CD4-positive, alpha-beta T cell treated with Interleukin-6 for 4 hours (primary cell): Measurements from ENCODE around the gene STIM1.
A peak's percentile ranks its signal among the peaks of the same experiment; 100 is the strongest.

Source experiments
- DNase-seq: peaks from one replicate; pipeline ENCODE4 v3.0.0-alpha.2; 2020; ENCODE audit warnings: mixed read lengths

STIM1 gene

GRCh38 chr11:3831378-3832239 lies 23.9 kb upstream of the STIM1 start:
- DNase-seq: no peak

- DNase-seq: no peak
Measured at GRCh38 chr11:3832816-3833215, 22.6 kb upstream of the STIM1 start.

- no peak for DNase-seq
Measured at GRCh38 chr11:3833449-3833848, 22.0 kb upstream of the STIM1 start.

- DNase-seq: no peak
Measured at GRCh38 chr11:3834349-3834663, 21.2 kb upstream of the STIM1 start.

- peak; percentile 32 for DNase-seq
Measured at GRCh38 chr11:3834664-3835461, 20.6 kb upstream of the STIM1 start.

GRCh38 chr11:3835751-3836150 lies 19.7 kb upstream of the STIM1 start:
- DNase-seq: no peak

GRCh38 chr11:3836903-3837302 lies 18.6 kb upstream of the STIM1 start:
- DNase-seq: peak; percentile 76

- DNase-seq: no peak
Measured at GRCh38 chr11:3837793-3838192, 17.7 kb upstream of the STIM1 start.

GRCh38 chr11:3838504-3838903 lies 17.0 kb upstream of the STIM1 start:
- no peak for DNase-seq

- DNase-seq: peak; percentile 42
Measured at GRCh38 chr11:3840004-3840869, 15.2 kb upstream of the STIM1 start.

- peak; percentile 73 for DNase-seq
Measured at GRCh38 chr11:3840870-3841425, 14.5 kb upstream of the STIM1 start, which contains the start of gene RHOG. Gene RHOG, minus strand, starts transcription at chr11:3840959. Its CDS starts 12,821 bp downstream, at chr11:3828138.

- DNase-seq: peak; percentile 94
Measured at GRCh38 chr11:3841426-3842350, 13.8 kb upstream of the STIM1 start.

GRCh38 chr11:3843326-3843725 lies 12.1 kb upstream of the STIM1 start:
- no peak for DNase-seq

GRCh38 chr11:3845246-3845645 lies 10.2 kb upstream of the STIM1 start:
- no peak for DNase-seq

- DNase-seq: no peak
Measured at GRCh38 chr11:3845670-3846069, 9.8 kb upstream of the STIM1 start.

GRCh38 chr11:3849297-3849874 lies 6.1 kb upstream of the STIM1 start:
- peak; percentile 64 for DNase-seq

GRCh38 chr11:3853545-3853842 lies 2.0 kb upstream of the STIM1 start:
- no peak for DNase-seq

GRCh38 chr11:3853899-3854659 lies 1.4 kb upstream of the STIM1 start:
- DNase-seq: peak; percentile 82

GRCh38 chr11:3854660-3854976 lies 846 bp upstream of the STIM1 start:
- DNase-seq: no peak

GRCh38 chr11:3855808-3856491 lies 486 bp downstream of the STIM1 start:
- DNase-seq: peak; percentile 57
